ENCODE results near the gene DUS4L.

DUS4L gene

DNA sequence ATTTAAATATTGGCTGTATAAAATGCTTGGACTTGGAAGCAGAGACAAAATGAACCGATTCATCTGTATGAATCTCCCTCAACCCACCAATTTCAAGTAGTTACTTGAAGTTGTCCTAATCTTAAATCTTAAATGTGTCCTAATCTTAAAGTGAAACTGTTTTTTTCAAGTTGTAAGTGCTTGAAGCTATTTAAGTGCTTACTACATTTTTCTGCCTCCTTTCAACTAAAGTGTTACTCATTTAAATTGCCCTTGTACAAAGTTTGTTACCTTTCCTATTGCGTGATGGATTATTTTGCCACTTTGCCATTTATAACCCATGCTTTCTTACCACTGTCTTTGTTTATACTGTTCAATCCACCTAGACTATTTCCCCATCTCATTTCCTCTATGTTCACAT lies 19.1 kb downstream of the DUS4L start:
- TF ChIP-seq CTCF (IDR thresholded peaks at IDR 0.05; ENCODE audit: low read length) = no peak
- TF ChIP-seq EZH2 (IDR thresholded peaks at IDR 0.05; ENCODE audit: borderline replicate concordance, low read length) = no peak
- H4K20me1 ChIP-seq (ENCODE audit: insufficient read depth, low read length) = no peaks in the 10 kb centered on the region
- peak overlapping the region; percentile 16 for H3K4me3 ChIP-seq (ENCODE audit: low read depth, low read length, poor library complexity, severe bottlenecking)
- H3K79me2 ChIP-seq (ENCODE audit: insufficient read depth, low read length) = peaks cover 13% of the 10 kb centered on the region
- H3K9ac ChIP-seq (ENCODE audit: low read length) = peak overlapping the region; percentile 7; the same call in 1 of the 2 replicates
- H3F3A ChIP-seq (ENCODE audit: insufficient read depth, low read length) = 0 out of 2 replicates have a peak, but pooled peaks cover 6% of the 10 kb centered on the region
- no peaks in the 10 kb centered on the region for H3K27me3 ChIP-seq (ENCODE audit: insufficient read depth, low read length)
- H3K27ac ChIP-seq (ENCODE audit: low read depth, low read length, poor library complexity, severe bottlenecking) = peak overlapping the region; percentile 22
- H3K9me2 ChIP-seq (ENCODE audit: low read depth, low read length) = no peaks in the 10 kb centered on the region
- H3K4me2 ChIP-seq (ENCODE audit: low read length) = peak overlapping the region; percentile 91
- no peaks in the 10 kb centered on the region for H3K9me3 ChIP-seq (ENCODE audit: low read length)
- peaks cover 33% of the 10 kb centered on the region for H3K36me3 ChIP-seq (ENCODE audit: insufficient read depth, low read length)
- H3K4me1 ChIP-seq (ENCODE audit: insufficient read depth, low read length, severe bottlenecking) = peaks cover 36% of the 10 kb centered on the region
- H2AFZ ChIP-seq (ENCODE audit: low read length) = no peak overlapping the region

- Histone ChIP-seq H3K4me3 (ENCODE audit: low read depth, low read length, poor library complexity, severe bottlenecking) (no peak overlapping the region), H3K36me3 (ENCODE audit: insufficient read depth, low read length) (peaks cover 48% of the 10 kb centered on the region), H3K4me2 (ENCODE audit: low read length) (no peak overlapping the region), H3K9me2 (ENCODE audit: low read depth, low read length) (no peaks in the 10 kb centered on the region), H3K9me3 (ENCODE audit: low read length) (no peaks in the 10 kb centered on the region), H3K79me2 (ENCODE audit: insufficient read depth, low read length) (peaks cover 13% of the 10 kb centered on the region), H3K27me3 (ENCODE audit: insufficient read depth, low read length) (no peaks in the 10 kb centered on the region), H2AFZ (ENCODE audit: low read length) (no peak overlapping the region), H3K9ac (ENCODE audit: low read length) (no peak overlapping the region), H4K20me1 (ENCODE audit: insufficient read depth, low read length) (no peaks in the 10 kb centered on the region), H3K4me1 (ENCODE audit: insufficient read depth, low read length, severe bottlenecking) (peaks cover 30% of the 10 kb centered on the region), H3F3A (ENCODE audit: insufficient read depth, low read length) (no peaks in the 10 kb centered on the region), H3K27ac (ENCODE audit: low read depth, low read length, poor library complexity, severe bottlenecking) (no peak overlapping the region)
- TF ChIP-seq EZH2 (IDR thresholded peaks at IDR 0.05; ENCODE audit: borderline replicate concordance, low read length) (no peak), CTCF (IDR thresholded peaks at IDR 0.05; ENCODE audit: low read length) (no peak)
These were observed 20.9 kb downstream of the DUS4L start for GRCh38 chr7:107584716-107585115.

- Histone ChIP-seq H4K20me1 (ENCODE audit: insufficient read depth, low read length) (no peaks in the 10 kb centered on the region), H3K27ac (ENCODE audit: low read depth, low read length, poor library complexity, severe bottlenecking) (no peak overlapping the region), H3K9me3 (ENCODE audit: low read length) (no peaks in the 10 kb centered on the region), H3K79me2 (ENCODE audit: insufficient read depth, low read length) (no peaks in the 10 kb centered on the region), H3K27me3 (ENCODE audit: insufficient read depth, low read length) (no peaks in the 10 kb centered on the region), H2AFZ (ENCODE audit: low read length) (no peak overlapping the region), H3K9ac (ENCODE audit: low read length) (no peak overlapping the region), H3K4me2 (ENCODE audit: low read length) (no peak overlapping the region), H3K4me1 (ENCODE audit: insufficient read depth, low read length, severe bottlenecking) (no peaks in the 10 kb centered on the region), H3K4me3 (ENCODE audit: low read depth, low read length, poor library complexity, severe bottlenecking) (no peak overlapping the region), H3K36me3 (ENCODE audit: insufficient read depth, low read length) (peaks cover 48% of the 10 kb centered on the region), H3K9me2 (ENCODE audit: low read depth, low read length) (no peaks in the 10 kb centered on the region), H3F3A (ENCODE audit: insufficient read depth, low read length) (no peaks in the 10 kb centered on the region)
- TF ChIP-seq CTCF (IDR thresholded peaks at IDR 0.05; ENCODE audit: low read length) (no peak), EZH2 (IDR thresholded peaks at IDR 0.05; ENCODE audit: borderline replicate concordance, low read length) (no peak)
These were observed 24.9 kb downstream of the DUS4L start for GRCh38 chr7:107588529-107589130.

All from OCI-LY1 (cell line).